Astrocyte of the hippocampus (primary cell): ENCODE data around the gene WNT9A.
"Not testable (repeated sequence)": the region's sequence is repeated elsewhere in the genome, so short reads cannot be mapped to it uniquely, and the experiment has no call there.

Source experiments
- DNase-seq: peaks from one replicate; pipeline ENCODE4 v3.0.0; 2011; ENCODE audit warnings: low read depth, low spot score

The WNT9A gene

DNA sequence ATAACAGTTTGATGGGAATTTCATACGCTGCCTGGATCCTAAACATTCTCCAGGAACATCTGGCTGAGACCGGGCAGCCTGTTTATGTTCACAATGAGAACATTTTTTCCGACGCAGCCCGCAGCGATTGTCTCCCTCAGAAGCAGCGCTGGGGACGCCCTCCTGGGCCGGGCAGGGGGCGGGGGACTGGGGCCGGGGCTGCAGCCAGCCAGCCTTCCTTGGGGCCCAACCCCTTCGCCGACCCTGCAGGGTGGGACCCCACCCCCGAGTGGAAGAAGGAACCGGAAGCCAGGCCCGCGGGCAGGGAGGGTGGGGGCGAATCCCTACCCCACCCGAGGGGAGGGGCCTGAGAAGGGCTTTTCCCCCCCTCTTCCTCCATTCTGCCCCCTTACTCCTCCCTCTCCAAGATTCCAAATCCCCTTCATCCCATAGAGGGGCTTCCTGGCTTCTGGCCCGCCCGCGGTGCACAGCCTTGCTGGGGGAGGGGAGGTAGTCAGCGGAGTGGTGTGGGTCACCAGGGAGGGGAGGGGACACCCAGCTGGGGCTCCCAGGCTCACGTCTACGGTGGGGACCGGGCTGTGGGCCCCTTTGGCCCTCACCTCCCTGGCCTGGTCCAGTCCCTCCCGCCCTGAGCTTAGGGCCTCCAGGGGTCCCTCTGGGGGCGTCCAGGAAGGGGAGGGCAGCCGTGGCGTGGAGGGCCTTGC lies 60.6 kb downstream of the WNT9A start:
- peak; percentile 35 for DNase-seq

DNA sequence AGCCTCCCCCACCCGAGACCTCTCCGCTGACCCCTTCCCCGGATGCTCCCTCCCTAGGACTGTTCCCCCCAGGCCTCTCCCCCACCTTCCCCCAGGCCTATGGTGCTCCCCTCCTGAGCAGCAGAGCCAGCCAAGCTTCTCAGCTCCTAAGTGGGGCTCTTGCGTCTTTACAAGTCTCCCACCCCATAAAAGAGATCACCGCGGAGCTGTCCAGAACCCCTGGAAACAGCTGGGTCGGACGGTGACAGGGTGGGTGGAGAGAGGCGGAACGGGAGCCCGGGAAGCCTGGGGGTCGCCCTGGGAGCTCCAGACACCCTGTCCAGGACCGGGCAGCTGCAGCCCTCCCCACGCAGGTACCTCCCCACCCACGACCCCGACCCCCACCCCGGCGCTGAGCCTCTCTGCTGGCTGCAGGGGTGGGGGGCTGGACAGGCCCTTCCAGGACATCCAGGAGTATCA lies 61.2 kb downstream of the WNT9A start:
- no peak for DNase-seq

DNA sequence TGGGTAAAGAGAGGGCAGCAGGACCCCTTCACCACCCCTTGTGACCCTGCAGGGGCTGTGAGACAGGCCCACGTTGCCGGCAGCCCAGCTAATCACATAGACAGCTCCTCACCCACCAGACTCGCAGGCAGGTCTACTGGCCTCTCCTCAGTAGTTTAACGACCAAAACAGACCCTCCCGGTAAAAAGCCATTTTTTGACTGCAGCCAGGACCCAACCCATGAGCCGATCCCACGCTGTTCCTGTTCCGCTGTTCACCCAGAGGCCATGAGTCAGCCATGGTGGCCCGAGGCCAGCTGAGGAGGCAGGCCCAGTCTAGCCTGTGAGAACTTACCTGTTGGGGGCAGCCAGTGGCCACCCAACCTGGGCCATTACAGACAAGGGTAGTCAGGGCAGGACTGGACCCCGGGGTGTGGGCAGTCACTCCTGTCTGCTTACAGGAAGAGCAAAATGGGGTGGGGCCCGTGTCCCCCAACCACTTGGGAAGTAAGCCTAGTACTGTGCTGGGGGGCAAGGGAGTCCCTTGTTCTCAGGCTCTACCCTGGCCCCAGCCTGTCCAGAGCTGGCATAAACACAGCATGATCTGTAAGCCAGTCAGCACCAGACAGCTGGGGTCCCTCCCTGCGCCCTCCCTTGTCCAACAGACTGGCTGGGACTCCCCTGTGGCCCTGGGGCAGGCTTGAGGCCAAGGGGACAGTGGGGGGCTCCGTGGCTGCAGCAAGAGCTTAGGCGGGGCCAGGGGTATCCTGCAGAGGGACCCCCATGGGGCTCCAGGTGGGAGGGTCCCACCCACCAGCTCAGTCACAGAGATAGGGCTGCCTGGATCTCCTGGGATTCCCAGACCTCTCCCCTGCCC lies 61.9 kb downstream of the WNT9A start:
- DNase-seq: peak; percentile 72

DNA sequence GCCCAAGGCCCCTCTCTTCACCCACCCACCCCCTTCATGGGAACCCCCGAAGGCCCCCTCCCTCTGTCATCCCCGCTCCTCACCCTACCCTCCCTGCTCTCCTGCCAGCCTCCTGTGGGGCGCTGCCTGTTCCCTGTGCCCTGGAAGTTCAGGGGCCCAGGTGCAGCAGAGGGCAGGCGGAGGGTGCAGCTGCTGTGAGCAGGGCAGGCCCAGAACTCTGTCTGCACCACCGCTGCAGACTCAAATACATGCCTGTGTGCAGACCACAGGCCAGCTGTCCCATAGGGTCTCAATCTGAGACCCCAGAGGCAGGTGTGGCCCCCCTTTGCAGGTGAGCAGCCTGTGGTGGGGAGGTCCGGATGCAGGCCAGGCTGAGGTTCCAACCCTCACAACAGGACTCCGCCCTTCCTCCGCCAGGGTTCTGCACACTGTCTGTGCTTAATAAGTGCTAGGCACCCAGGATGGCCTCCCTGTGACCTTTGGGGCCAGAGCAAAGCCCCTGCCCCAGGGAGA lies 62.5 kb downstream of the WNT9A start:
- DNase-seq: no peak

DNA sequence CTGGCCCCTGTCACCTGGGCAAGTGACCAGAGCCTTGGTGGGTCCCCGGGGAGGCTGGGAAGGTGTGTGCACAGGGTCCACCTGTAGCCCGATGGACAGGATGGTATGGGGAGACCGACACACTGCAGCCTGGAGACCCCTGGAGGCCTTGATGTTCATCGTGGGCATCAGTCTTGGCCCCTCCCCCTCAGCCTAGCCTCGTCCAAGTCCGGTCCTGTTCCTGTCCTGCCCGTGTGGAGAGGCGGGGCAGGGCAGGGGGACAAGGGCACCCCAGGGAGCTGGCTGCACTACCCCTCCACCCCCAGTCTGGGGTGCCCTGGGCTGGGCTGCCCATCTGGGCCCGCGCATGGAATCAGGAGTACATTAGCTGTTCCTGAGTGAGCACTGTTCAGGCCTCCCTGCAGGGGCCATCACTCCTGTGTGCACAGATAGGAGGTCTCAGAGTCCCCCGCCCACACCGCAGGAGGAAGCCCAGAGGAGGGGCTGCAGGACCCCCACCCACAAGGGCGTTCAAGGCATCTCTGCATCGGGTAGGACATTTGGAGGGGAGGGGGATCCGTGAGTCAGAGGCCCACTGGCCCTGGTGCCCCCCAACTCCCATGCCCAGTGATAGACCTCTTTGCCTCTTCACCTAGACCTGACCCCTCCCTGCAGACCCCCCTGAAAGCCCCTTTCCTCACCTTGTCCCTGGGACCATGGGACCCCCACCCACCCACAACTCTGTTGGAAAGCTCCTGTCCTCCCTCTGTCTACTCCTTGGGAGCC lies 63.2 kb downstream of the WNT9A start:
- DNase-seq: no peak

DNA sequence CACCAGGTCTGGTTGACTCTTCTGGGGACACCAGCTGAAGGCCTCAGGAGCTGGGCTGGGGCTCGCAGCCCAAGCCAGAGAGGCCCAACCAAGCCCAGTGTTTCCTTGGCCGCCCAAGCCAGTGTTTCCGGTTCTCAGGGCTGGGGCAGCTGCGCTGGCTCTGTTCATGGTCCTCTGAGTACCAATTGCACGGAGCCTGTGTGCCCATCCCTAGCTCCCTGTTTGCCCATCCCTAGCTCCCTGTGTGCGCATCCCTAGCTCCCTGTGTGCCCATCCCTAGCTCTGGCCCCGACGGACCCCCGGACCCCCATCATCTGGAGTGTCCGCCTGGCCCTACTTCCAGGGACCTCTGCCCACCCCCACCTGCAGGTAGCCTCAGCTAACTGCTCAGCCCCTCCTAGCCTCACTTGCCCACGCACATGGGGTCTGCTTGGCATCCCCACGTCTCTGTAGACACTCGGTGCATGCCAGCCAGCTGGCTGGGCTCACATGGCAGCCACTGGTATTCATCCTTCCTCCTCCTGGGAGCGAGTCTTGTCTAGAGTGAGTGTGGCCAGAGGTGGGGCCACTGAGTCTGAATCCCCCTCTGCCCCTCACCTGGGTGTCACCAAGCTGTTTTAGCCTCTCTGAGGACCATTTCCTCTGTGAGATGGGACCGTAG lies 64.0 kb downstream of the WNT9A start:
- no peak for DNase-seq

DNA sequence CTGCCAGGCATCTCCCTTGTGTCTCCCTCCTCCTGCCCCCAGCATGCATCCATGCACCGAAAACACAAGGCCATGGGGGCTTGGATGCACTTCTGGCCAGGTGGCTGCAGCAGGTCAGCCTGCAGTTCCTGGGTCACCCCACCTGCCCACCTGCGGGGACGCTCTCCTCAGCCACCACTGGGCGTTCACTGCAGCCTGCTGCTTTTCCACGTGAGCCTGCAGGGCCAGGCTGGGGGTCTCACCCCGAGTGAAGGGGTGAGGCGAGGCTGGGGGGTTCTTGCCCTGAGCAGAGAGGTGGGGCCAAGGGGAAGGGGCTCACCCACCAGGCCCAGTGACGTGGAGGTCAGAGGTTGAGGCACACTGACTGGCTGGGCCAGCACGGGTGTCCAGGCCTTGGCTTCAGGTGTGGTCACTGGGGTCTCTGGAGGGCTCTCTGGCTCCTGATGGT lies 64.6 kb downstream of the WNT9A start:
- no peak for DNase-seq

DNA sequence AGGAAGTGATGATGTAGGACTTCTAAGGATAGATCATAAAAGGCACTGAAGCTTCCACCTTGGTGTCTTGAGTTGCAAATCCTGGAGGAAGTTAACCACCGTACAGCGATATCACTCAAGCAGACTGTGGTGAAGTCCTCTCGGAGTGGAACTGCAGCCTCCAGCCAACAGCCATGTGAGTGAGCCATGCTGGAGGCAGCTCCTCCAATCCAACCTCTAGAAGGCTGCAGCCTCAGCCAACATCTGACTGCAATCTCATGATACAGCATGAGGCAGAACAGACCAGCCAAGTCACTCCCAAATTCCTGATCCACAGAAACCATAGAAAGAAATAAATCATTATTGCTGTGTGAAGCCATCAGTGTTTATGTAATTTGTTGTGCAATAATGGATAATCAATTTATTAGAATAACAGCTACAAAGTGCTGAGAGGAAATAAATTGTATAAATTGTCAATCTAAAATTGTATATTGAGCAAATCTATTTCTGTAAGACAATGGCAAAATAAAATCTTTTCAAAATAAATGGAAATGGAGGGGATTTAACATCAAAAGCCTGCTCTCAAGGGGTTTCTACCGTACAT lies 67.3 kb downstream of the WNT9A start:
- no peak for DNase-seq

DNA sequence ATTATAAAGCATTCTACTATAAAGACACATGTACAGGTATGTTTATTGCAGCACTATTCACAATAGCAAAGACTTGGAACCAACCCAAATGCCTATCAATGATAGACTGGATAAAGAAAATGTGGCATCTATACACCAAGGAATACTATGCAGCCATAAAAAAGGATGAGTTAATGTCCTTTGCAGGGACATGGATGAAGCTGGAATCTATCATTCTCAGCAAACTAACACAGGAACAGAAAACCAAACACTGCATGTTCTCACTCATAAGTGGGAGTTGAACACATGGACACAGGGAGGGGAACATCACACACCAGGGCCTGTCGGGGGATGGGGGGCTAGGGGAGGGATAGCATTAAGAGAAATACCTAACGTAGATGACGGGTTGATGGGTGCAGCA lies 69.9 kb downstream of the WNT9A start:
- DNase-seq: not testable (repeated sequence)

DNA sequence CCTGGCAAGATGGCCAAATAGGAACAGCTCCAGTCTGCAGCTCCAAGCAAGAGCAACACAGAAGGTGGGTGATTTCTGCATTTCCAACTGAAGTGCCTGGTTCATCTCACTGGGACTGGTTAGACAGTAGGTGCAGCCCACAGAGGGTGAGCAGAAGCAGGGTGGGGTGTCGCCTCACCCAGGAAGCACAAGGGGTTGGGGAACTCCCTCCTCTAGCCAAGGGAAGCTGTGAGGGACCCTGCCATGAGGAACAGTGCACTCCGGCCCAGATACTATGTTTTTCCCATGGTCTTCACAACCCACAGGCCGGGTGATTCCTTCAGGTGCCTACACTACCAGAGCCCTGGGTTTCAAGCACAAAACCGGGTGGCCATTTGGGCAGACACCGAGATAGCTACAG lies 75.8 kb downstream of the WNT9A start:
- not testable (repeated sequence) for DNase-seq

DNA sequence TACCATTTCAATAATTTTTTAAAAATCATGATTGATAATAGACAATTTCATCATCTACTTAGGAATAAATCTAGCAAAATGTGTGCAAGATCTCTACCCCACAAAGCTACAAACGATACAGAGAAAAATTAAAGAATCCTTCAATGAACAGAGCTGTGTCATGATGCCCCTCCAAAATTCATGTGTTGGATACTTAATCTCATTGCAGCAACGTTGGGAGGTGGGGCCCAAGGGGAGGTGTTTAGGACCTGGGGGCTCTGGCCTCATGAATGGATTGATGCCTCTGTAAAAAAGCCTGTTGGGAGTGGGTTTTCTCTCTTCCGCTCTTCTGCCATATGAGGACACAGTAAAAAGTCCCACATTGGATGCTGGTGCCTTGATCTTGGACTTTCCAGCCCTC lies 77.4 kb downstream of the WNT9A start:
- DNase-seq: no peak

DNA sequence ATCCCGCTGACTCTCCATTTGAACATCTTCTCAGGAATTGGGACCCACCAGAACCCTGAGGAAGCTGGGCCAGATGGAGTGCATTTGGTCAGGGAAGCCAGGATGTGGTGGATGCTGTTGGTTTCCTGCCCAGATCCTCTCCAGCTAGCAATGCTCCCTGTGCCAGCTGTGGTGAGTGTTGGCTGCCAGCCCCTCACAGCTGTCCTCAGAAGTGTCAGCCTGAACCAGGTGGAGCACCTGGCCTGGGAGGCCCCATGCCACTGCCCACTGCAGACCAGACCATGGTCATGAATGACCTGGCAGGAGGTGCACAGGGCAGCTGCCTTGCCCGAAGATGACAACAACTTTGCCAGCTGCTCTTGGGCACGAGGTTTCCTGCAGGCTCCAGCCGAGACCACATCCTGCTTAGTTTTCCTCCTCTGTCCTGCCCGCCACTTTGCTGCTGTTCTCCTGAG lies 77.9 kb downstream of the WNT9A start:
- DNase-seq: no peak

DNA sequence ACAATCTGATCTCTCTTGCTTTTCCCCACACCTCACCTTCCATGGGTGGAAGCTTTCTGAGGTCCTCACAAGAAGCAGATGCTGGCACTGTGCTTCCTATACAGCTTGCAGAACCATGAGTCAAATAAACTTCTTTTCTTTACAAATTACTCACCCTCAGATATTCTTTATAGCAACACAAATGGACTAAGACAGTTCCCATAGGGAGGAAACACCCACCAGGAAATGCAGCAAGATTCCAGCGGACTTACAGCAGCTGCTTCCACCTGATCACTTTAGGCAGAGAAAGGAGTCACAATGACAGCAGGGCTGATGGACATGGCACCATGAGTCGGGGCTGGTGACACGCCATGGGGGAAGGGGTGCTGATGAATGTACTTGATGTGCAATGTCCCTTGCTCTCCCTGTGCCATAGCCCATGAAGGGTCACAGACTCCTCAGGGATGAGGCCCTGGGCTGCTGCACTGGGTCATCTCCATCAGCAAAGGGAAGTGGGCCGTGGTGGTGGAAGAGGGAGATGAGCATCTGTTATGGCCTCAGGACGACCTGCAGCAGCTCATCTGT lies 78.4 kb downstream of the WNT9A start:
- no peak for DNase-seq
